Glomerular endothelial cell (primary cell): ENCODE data around the gene E2F1. TPM values are rescaled to one million over a fixed set of nuclear protein-coding genes. Genes with fewer than 3 reads are reported as not detected.
"Not testable (repeated sequence)": the region's sequence is repeated elsewhere in the genome, so short reads cannot be mapped to it uniquely, and the experiment has no call there.

Experiments used
- DNase-seq: peaks from one replicate; pipeline ENCODE4 v3.0.0-alpha.2; 2011; ENCODE audit warnings: low read depth, low spot score; ENCODE audit errors: extremely low read depth
- total RNA-seq: library from RNA; depleted of rRNA; stranded (reverse); fragments of >200 nt; gene quantifications from 2 replicates; pipeline ENCODE4 v1.2.3, GENCODE V29; 2015

The E2F1 gene
- total RNA-seq, 1 donor from 2014 or later, result 9.9 TPM

DNA sequence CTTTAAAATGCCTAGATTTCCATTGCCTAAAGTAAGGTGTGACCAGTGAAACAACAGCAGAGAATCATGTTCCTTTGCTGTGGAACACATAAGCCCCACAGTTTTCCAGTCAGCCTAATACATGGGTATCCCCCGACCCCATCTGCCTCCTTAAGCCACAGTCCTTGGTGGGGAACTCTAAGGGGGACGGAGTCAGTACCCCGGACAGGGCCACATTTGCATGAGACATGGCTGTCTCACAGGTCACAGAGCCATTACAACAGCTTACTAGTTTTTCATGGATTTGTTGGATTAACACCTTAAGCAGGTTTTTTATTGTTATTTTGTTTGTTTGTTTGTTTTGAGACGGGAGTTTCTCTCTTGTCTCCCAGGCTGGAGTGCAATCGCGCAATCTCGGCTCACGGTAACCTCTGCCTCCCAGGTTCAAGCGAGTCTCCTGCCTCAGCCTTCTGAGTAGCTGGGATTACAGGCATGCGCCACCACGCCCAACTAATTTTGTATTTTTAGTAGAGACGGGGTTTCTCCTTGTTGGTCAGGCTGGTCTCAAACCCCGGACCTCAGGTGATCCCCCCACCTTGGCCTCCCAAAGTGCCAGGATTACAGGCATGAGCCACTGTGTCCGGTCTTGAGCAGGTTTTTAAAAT lies 39.1 kb downstream of the E2F1 start:
- not testable (repeated sequence) for DNase-seq

DNA sequence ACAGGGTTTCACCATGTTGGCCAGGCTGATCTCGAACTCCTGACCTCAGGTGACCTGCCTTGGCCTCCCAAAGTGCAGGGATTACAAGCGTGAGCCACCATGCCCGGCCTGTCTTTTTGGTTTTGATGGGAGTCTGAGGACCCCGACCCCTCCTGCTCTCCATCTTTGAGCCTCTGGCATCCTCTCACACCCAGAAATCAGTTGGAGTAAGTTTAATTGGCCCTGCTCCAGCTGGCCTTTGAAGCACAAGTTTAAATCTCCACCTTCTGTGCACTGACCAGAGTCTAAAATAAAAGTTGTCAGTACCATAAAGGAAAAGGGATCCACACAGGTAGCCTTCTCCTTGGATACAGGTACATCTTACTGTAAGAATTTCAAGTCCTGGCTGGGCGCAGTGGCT lies 40.0 kb downstream of the E2F1 start:
- no peak for DNase-seq

DNA sequence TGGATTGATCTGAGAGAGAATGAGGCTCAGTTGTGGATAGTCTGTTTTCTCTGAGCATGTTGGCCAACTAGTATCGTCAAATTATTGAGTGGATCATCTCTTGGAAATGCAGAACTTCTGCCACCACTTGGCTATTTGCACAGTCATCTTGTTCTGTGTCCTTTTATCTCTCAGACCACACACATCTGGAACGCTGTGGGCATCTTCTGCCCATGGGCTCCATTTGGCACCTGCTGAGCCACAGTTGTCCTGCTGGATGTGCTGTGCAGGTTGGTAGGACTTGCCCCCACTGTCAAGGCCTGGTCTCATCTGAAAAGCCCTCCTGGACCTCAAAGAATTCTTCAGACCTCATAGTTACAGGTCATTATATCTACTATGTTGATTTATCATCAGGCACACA lies 40.8 kb downstream of the E2F1 start:
- DNase-seq, result no peak

DNA sequence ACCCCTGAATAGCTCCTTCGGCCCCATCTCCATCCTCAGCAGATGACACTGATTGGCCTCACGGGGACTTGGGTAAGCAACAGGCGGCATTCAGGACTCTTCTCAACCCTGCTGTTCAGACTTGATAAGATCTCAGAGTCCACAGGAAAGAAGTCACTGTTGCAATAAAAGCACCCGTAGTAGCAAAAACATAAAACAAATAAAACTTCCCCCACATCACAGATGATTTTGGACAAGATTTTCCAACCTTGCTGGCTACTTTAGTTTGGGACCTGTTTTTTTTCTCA lies 41.2 kb downstream of the E2F1 start:
- no peak for DNase-seq

DNA sequence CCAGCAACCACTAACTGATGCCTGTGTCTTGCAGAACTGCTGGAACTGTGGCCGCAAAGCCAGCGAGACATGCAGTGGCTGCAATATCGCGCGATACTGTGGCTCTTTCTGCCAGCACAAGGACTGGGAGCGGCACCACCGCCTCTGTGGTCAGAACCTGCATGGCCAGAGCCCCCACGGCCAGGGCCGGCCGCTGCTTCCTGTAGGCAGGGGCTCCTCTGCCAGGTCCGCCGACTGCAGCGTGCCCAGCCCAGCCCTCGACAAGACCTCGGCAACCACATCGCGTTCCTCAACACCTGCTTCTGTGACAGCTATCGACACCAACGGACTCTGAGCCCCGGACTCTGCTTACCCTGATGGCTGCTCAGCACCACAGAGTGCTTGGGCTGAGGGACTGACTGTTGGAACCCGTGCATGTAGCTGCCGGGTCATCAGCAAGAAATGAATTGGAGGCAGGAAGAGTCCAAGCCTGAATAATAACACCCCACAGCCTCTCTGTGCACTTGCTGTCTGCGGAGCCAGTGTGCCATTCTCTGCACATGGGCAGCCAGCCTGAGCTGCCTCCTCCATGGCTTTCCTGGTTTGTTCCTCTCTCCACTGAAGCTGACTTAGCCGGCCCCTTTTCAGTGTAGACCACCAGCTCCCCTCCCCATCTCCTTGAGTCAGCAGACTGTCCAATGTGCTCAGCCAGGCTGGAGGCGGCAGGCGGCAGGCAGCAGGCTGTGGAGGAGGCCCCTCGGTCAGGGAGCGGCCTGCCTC lies 41.7 kb downstream of the E2F1 start:
- no peak for DNase-seq

DNA sequence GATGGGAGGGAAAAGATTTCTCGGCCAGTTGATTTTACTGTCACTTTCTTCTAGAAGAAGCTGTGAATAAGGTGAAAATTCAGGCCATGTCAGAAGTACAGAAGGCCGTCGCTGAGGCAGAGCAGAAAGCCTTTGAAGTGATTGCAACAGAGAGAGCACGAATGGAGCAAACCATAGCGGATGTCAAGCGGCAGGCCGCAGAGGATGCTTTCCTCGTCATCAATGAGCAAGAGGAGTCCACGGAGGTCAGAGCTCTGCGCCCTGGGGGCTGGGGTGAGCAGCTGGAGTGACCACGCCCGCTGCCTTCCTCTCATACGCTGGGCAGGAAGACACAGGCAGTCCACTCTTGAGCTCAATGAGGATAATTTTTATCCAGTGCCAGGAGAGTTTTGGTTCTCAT lies 45.9 kb downstream of the E2F1 start:
- no peak for DNase-seq

DNA sequence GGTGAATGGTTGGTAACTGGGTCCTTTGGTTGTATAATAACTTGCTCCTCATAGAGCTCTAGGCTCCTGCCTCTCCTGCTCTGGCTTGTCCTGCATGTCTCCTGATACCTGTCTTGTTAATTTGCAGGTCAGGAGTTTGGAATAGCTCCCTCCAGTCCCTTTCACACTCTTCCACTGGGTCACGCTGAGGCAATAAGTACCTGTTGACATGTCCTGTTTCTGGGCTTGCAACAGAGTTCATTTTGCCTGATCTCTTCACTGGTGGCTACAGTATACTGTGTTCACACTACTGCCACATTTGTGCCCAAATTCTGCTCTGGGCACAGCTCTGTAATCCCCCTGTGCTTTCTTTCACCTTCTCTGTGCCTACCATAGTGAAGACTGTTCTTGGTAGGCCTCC lies 49.4 kb downstream of the E2F1 start:
- no peak for DNase-seq

DNA sequence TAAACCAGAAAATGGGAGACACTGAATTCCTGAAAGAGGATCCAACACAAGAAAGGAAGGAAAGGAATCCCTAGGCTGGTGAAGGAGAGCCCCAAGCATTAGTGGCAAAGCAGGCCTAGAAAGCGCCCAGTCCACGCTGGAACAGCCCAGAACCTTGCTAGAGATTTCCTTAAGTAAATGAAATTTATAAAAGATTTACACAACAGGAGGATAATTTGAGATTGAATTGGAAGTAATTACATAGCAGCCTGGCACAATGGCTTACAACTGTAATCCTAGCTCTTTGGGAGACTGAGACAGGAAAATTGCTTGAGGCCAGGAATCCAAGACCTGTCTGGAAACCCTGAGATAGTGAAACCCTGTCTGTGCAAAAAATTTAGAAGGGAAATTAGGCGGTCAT lies 50.8 kb downstream of the E2F1 start:
- no peak for DNase-seq

DNA sequence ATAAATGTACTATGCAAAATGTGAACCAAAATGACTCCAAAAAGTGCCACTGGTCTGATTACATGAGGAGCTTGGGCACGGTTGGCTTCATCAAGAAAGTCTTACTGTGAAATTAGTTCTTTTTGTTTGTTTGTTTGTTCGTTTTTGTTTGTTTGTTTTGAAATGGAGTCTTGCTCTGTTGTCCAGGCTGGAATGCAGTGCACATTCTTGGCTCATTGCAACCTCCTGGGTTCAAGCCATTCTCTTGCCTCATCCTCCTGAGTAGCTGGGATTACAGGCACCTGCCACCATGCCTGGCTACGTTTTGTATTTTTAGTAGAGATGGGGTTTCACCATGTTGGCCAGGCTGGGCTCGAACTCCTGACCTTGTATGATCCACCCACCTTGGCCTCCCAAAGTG lies 54.3 kb downstream of the E2F1 start:
- DNase-seq, result not testable (repeated sequence)

DNA sequence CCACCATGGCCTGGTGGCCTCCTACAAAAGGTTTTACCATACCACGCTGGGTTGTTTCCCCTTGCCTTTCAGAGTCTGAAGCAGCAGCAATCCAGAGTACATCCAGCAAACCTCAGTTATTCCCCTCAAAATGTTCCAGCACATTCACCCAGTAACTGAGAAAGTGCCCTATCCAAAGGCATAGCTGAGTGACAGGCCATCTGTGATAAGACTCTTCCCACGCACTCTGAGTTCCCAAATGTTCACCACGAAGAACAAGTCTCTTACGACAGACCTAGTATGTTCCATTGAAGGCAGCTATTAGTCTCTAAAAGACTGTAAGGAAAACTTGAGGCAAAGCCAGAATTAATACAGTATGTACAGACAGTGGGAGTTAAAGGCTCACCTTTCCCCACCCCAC lies 55.7 kb downstream of the E2F1 start:
- DNase-seq, result no peak

DNA sequence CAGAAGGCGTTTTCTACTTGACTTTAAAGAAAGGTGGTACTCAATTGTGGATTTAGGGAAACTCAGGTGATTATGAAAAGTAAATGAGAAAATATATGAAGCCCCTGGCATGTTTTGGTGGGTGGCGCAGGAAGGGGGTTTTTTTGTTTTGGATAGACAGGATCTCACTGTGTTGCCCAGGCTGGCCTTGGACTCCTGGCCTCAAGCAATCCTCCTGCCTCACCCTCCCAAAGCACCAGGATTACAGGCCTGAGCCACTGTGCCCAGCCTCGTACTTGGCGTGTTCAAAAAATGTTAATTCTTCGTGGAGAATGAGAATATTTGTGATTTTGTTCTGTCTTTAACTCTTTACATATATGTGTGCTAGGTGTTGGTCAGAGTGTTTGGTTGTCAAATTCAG lies 56.2 kb downstream of the E2F1 start:
- DNase-seq, result no peak

DNA sequence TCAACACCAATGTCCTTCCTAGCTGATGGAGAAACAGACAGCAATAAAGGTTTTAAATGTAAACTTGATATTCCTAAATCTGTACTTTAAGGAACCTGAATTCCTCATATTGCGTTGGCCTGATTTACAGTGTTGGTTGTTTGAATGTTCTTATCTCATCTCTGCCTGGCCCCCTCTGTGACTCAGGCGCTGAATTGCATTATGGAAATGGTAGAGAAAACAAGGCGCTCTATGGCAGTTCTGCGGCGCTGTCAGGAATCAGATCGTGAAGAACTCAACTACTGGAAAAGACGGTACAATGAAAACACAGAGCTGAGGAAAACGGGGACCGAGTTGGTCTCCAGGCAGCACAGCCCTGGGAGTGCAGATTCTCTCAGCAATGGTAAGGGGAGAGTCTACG lies 56.7 kb downstream of the E2F1 start:
- no peak for DNase-seq

DNA sequence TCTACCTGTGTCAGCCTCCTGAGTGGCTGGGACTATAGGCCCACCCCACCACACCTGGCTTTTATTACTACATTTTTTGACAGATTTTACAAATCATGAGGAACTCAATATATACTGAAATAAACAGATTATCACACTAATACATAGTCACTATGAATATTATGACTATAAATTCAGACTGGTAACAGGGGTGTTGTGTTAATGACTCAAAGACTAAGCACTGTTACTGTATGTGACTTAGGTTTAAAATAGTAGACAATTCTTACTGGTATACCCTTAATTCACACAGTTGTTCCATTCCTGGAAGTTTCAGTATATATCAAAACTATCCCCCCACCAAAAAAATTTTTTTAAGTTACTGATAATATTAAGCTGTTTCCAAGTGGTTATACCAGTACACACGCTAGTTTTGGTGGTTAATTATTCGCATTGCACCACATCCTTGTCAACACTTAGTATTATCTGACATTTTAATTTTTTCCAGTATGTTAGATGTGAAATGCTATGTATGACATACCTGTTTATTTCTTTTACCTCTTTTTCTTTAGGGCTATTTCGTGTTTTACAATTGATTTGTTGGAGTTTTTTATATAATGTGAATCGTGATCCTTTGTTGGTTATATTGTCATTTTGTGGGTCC lies 58.5 kb downstream of the E2F1 start:
- no peak for DNase-seq

DNA sequence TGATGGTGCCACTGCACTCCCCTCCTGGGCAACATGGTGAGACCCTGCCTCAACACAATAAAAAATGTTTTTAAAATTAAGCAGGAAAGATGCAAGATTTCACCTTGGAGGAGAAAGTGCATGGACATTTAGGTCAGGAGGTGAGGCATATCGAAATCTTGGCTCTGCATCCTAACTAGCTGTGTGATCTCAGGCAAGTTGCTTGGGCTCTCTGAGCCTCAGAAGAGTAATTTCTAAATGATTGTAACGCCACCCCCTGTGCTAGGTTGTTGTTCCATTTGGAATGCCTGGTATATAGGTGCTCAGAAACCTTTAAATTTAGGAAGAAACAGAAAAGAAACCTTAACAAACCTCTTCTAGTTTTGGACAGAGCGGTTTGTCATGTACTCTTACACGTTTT lies 60.0 kb downstream of the E2F1 start:
- DNase-seq, result no peak

Other genes with a start within 250 kb of the E2F1 start
- gene SNTA1, start 242.6 kb downstream of the E2F1 start, total RNA-seq, result 10.4 and 12.4 TPM in 2 replicates
- gene CBFA2T2, start 196.3 kb downstream of the E2F1 start, total RNA-seq, result 11.1 and 14.9 TPM in 2 replicates
- gene C20orf144, start 24.1 kb downstream of the E2F1 start, total RNA-seq, result not detected in 2 replicates
- 1.4 and 4.0 TPM in 2 replicates for gene ACTL10, start 19.4 kb downstream of the E2F1 start, total RNA-seq
- gene NECAB3, start 12.0 kb downstream of the E2F1 start, total RNA-seq, result 18.2 and 31.9 TPM in 2 replicates
- 9.2 and 11.5 TPM in 2 replicates for gene PXMP4, start 33.9 kb upstream of the E2F1 start, total RNA-seq
- gene ZNF341, start 45.6 kb upstream of the E2F1 start, total RNA-seq, result 2.6 and 4.3 TPM in 2 replicates
- 85.9 and 119 TPM in 2 replicates for gene CHMP4B, start 125.0 kb upstream of the E2F1 start, total RNA-seq